H1 (cell line): Measurements from ENCODE around the gene FGF6. TPM values are rescaled to one million over a fixed set of nuclear protein-coding genes. Genes with fewer than 3 reads are reported as not detected.

Experiments
- CTCF ChIA-PET: fragments of 300-600 bp; sonication (Branson Sonifier 250); formaldehyde crosslinking; loops from one replicate; lab custom pipeline; 2021; ENCODE audit not compliant: partially characterized antibody; lab: Charles Lee
- POLR2A ChIA-PET: fragments of 300-600 bp; sonication (Branson Sonifier 250); formaldehyde crosslinking; loops from one replicate; lab custom pipeline; 2021; ENCODE audit warnings: inconsistent platforms; ENCODE audit not compliant: partially characterized antibody; lab: Charles Lee
- DNase-seq, 2 experiments: peaks; one replicate each; pipeline versions ENCODE4 v3.0.0 to v3.0.0-alpha.2; 2010 to 2022; ENCODE audit warnings: low spot score in 2 of 2, low read depth in 1 of 2, mixed read lengths in 1 of 2
- FAIRE-seq: peaks from 2 replicates; lab custom pipeline; 2011; peaks lifted over from hg19 to GRCh38; lab: Jason Lieb, UNC
- H2AFZ ChIP-seq: 2 replicates; pipeline ENCODE4 v1.8.1; 2012; ENCODE audit warnings: low read length, inconsistent platforms
- H2AK5ac ChIP-seq: 2 replicates; pipeline ENCODE4 v1.6.1; 2013; ENCODE audit warnings: low read depth, low read length
- H2BK120ac ChIP-seq: replicated peaks from 2 replicates; pipeline ENCODE3; 2013; ENCODE audit warnings: low read depth, low read length, inconsistent platforms
- H2BK12ac ChIP-seq: 2 replicates; pipeline ENCODE4 v1.6.1; 2013; ENCODE audit warnings: low read depth, low read length
- H2BK15ac ChIP-seq: 2 replicates; pipeline ENCODE4 v1.6.1; 2013; ENCODE audit warnings: low read length
- H2BK20ac ChIP-seq: 2 replicates; pipeline ENCODE4 v1.6.1; 2013; ENCODE audit warnings: low read length
- H2BK5ac ChIP-seq: 2 replicates; pipeline ENCODE4 v1.6.1; 2013; ENCODE audit warnings: low read depth, low read length
- H3K14ac ChIP-seq: 2 replicates; pipeline ENCODE4 v1.6.1; 2013; ENCODE audit warnings: inconsistent platforms; ENCODE audit not compliant: insufficient read length
- H3K18ac ChIP-seq: 2 replicates; pipeline ENCODE4 v1.6.1; 2013; ENCODE audit warnings: low read length; ENCODE audit errors: extremely low read depth
- H3K23ac ChIP-seq: 2 replicates; pipeline ENCODE4 v1.6.1; 2013; ENCODE audit warnings: inconsistent platforms; ENCODE audit not compliant: insufficient read length
- H3K23me2 ChIP-seq: 2 replicates; pipeline ENCODE4 v1.6.1; 2013; ENCODE audit warnings: low read depth, low read length
- H3K27ac ChIP-seq: 2 replicates; pipeline ENCODE4 v1.6.1; 2011; ENCODE audit warnings: low read depth, low read length, inconsistent platforms
- H3K27me3 ChIP-seq, 4 experiments: replicated peaks in 1 of 4; 1 replicate in 1 of 4; 2 replicates in 3 of 4; pipeline versions ENCODE4 v1.6.1 to v1.8.1; 2011 to 2013; ENCODE audit warnings: low read length in 3 of 4, mild to moderate bottlenecking in 3 of 4, inconsistent platforms in 2 of 4, mixed read lengths in 2 of 4, moderate library complexity in 1 of 4; ENCODE audit not compliant: control insufficient read depth in 3 of 4, insufficient read depth in 3 of 4; ENCODE audit errors: extremely low read depth in 1 of 4
- H3K36me3 ChIP-seq, 4 experiments: 2 replicates each; pipeline versions ENCODE4 v1.6.1 to v1.8.1; 2011 to 2013; ENCODE audit warnings: mild to moderate bottlenecking in 4 of 4, low read length in 3 of 4, moderate library complexity in 2 of 4, control low read depth in 1 of 4, inconsistent platforms in 1 of 4; ENCODE audit not compliant: insufficient read depth in 4 of 4, control insufficient read depth in 2 of 4
- H3K4ac ChIP-seq: replicated peaks from 2 replicates; pipeline ENCODE3; 2013; ENCODE audit warnings: low read length, low read depth, mixed read lengths, inconsistent platforms; ENCODE audit not compliant: insufficient read length
- H3K4me1 ChIP-seq, 4 experiments: replicated peaks in 1 of 4; 1 replicate in 1 of 4; 2 replicates in 3 of 4; pipeline versions ENCODE4 v1.6.1 to v1.8.1; 2011 to 2013; ENCODE audit warnings: low read length in 3 of 4, inconsistent platforms in 2 of 4, mixed read lengths in 1 of 4; ENCODE audit not compliant: insufficient read depth in 4 of 4, control insufficient read depth in 3 of 4
- H3K4me2 ChIP-seq, 2 experiments: 2 replicates each; pipeline versions ENCODE4 v1.6.1 to v1.8.1; 2011 to 2013; ENCODE audit warnings: low read depth in 2 of 2, low read length in 2 of 2, control low read depth in 1 of 2, inconsistent platforms in 1 of 2, mild to moderate bottlenecking in 1 of 2; ENCODE audit not compliant: insufficient read depth in 1 of 2
- H3K4me3 ChIP-seq, 4 experiments: fragments of 200-600, 300-600 bp in 1 of 4; sonication (generic), shearing (Covaris generic), sonication (Bioruptor Twin) in 1 of 4; 2 replicates each; pipeline versions ENCODE4 v1.5.1 to v1.8.1; 2011 to 2016; ENCODE audit warnings: low read length in 4 of 4, low read depth in 3 of 4, control low read depth in 2 of 4, inconsistent platforms in 2 of 4, mild to moderate bottlenecking in 2 of 4, mixed read lengths in 1 of 4, moderate library complexity in 1 of 4; ENCODE audit not compliant: insufficient read depth in 2 of 4; ENCODE audit errors: extremely low read depth in 1 of 4
- H3K56ac ChIP-seq: replicated peaks from 2 replicates; pipeline ENCODE3; 2013; ENCODE audit warnings: low read depth, mild to moderate bottlenecking, mixed read lengths, low read length, inconsistent platforms; ENCODE audit not compliant: insufficient read length
- H3K79me1 ChIP-seq: 2 replicates; pipeline ENCODE4 v1.6.1; 2013; ENCODE audit warnings: low read depth, low read length, control low read depth
- H3K79me2 ChIP-seq, 2 experiments: 2 replicates each; pipeline versions ENCODE4 v1.6.1 to v1.8.1; 2012 to 2013; ENCODE audit warnings: low read length in 2 of 2, mild to moderate bottlenecking in 2 of 2, inconsistent platforms in 1 of 2; ENCODE audit not compliant: insufficient read depth in 2 of 2, control insufficient read depth in 1 of 2
- H3K9ac ChIP-seq, 4 experiments: replicated peaks in 1 of 4; 1 replicate in 1 of 4; 2 replicates in 3 of 4; pipeline versions ENCODE4 v1.6.1 to v1.8.1; 2011 to 2013; ENCODE audit warnings: low read depth in 3 of 4, low read length in 3 of 4, control low read depth in 2 of 4, mild to moderate bottlenecking in 2 of 4, moderate library complexity in 2 of 4, inconsistent platforms in 1 of 4; ENCODE audit errors: extremely low read depth in 1 of 4
- H3K9me3 ChIP-seq, 2 experiments: 2 replicates each; pipeline versions ENCODE4 v1.6.1 to v1.8.1; 2012 to 2013; ENCODE audit warnings: mild to moderate bottlenecking in 2 of 2, moderate library complexity in 2 of 2, control low read depth in 1 of 2, inconsistent platforms in 1 of 2, low read depth in 1 of 2, low read length in 1 of 2, mixed read lengths in 1 of 2; ENCODE audit not compliant: insufficient read depth in 2 of 2
- H4K20me1 ChIP-seq, 2 experiments: replicated peaks in 1 of 2; 2 replicates each; pipeline versions ENCODE3 to v1.8.1; 2011 to 2013; ENCODE audit warnings: inconsistent platforms in 2 of 2, low read length in 2 of 2, mild to moderate bottlenecking in 1 of 2; ENCODE audit not compliant: insufficient read depth in 2 of 2, control insufficient read depth in 1 of 2
- H4K5ac ChIP-seq: 2 replicates; pipeline ENCODE4 v1.6.1; 2013; ENCODE audit warnings: low read length, low read depth, mixed read lengths, inconsistent platforms; ENCODE audit not compliant: insufficient read length
- H4K8ac ChIP-seq: 2 replicates; pipeline ENCODE4 v1.8.0; 2013; ENCODE audit warnings: mild to moderate bottlenecking, moderate library complexity, low read length, inconsistent platforms; ENCODE audit not compliant: insufficient read depth; ENCODE audit errors: extremely low read depth
- H4K91ac ChIP-seq: replicated peaks from 2 replicates; pipeline ENCODE3; 2013; ENCODE audit warnings: low read length, mixed read lengths, inconsistent platforms; ENCODE audit not compliant: insufficient read length
- ASH2L ChIP-seq: fragments of 200-600, 300-600 bp; sonication (generic); IDR thresholded peaks from one replicate; pipeline ENCODE4 v1.7.1; 2017; ENCODE audit warnings: low read length
- FOSL1 ChIP-seq: IDR thresholded peaks from 2 replicates; pipeline ENCODE4 v1.6.1; 2011; ENCODE audit warnings: mild to moderate bottlenecking, low read depth, low read length, moderate library complexity; ENCODE audit not compliant: insufficient read depth
- GTF2F1 ChIP-seq: IDR thresholded peaks from 2 replicates; pipeline ENCODE4 v1.6.1; 2012; ENCODE audit warnings: low read depth, low read length, improper control_type of control experiment, borderline replicate concordance
- JUND ChIP-seq: IDR thresholded peaks from 2 replicates; pipeline ENCODE4 v1.6.1; 2011; ENCODE audit warnings: mild to moderate bottlenecking, improper control_type of control experiment, low read length
- KDM5A ChIP-seq: fragments of 200-600 bp; IDR thresholded peaks from 2 replicates; pipeline ENCODE4 v1.7.1; 2012; ENCODE audit warnings: mild to moderate bottlenecking, low read length, inconsistent platforms, mixed read lengths
- NANOG ChIP-seq: IDR thresholded peaks from 2 replicates; pipeline ENCODE4 v1.6.1; 2011; ENCODE audit warnings: low read length, low read depth, mild to moderate bottlenecking, inconsistent platforms; ENCODE audit not compliant: insufficient read depth, poor library complexity, severe bottlenecking
- POLR2AphosphoS5 ChIP-seq: IDR thresholded peaks from 2 replicates; pipeline ENCODE4 v1.6.1; 2011; ENCODE audit warnings: low read depth, low read length
- SIX5 ChIP-seq: IDR thresholded peaks from 2 replicates; pipeline ENCODE4 v1.6.1; 2011; ENCODE audit warnings: mild to moderate bottlenecking, low read depth, low read length
- SP4 ChIP-seq: IDR thresholded peaks from 2 replicates; pipeline ENCODE4 v1.6.1; 2012; ENCODE audit warnings: low read length, inconsistent platforms
- SRF ChIP-seq: IDR thresholded peaks from 2 replicates; pipeline ENCODE4 v1.6.1; 2011; ENCODE audit warnings: mild to moderate bottlenecking, low read depth, low read length, moderate library complexity
- TAF1 ChIP-seq: IDR thresholded peaks from 2 replicates; pipeline ENCODE4 v1.6.1; 2011; ENCODE audit warnings: mild to moderate bottlenecking, low read depth, low read length
- TAF7 ChIP-seq: optimal IDR thresholded peaks from 2 replicates; pipeline ENCODE3; 2011; ENCODE audit warnings: low read depth, mild to moderate bottlenecking, inconsistent platforms, low read length, moderate library complexity, borderline replicate concordance
- TCF12 ChIP-seq: IDR thresholded peaks from 2 replicates; pipeline ENCODE4 v1.6.1; 2011; ENCODE audit warnings: low read depth, mild to moderate bottlenecking, low read length
- TEAD4 ChIP-seq: IDR thresholded peaks from 2 replicates; pipeline ENCODE4 v1.6.1; 2012; ENCODE audit warnings: low read depth, low read length, inconsistent platforms, mixed read lengths
- WGBS, 2 experiments: shearing (Covaris generic) in 1 of 2; methylation state at CpG; one replicate each; pipeline versions ENCODE4 v1.1.6 to v1.1.7; 2013 to 2015; ENCODE audit warnings: low lambda C conversion rate in 2 of 2, mixed read lengths in 2 of 2, inconsistent platforms in 1 of 2, low coverage in 1 of 2, missing lambda C conversion rate in 1 of 2; ENCODE audit not compliant: insufficient replicate concordance in 2 of 2, insufficient coverage in 1 of 2, insufficient read length in 1 of 2; ENCODE audit errors: extremely low coverage in 1 of 2, missing lambda C conversion rate in 1 of 2; 5-methylcytosine and 5-hydroxymethylcytosine counted together
- polyA plus RNA-seq, 7 experiments: library from polyadenylated mRNA; depleted of rRNA in 3 of 7; stranded (reverse) in 5 of 7; unstranded in 2 of 7; fragments of >200 nt in 5 of 7; fragments of 200-250 nt in 2 of 7; gene quantifications; 1 replicate in 5 of 7; 2 replicates in 1 of 7; 4 replicates in 1 of 7; pipeline versions ENCODE4 v1.2.1 to v1.2.3, GENCODE V29; 2011 to 2013; ENCODE audit warnings: missing spikeins in 2 of 7, mixed read lengths in 2 of 7
- total RNA-seq: library from RNA; stranded (reverse); fragmentation: NEBNext Ultra II Directional; extraction: Animal tissue kit (Norgen Biotek cat#: 25700); gene quantifications from 2 replicates; pipeline ENCODE4 v1.2.1, GENCODE V29; 2021

The FGF6 gene
- total and polyA plus RNA-seq, 2 of the 8 experiments (the other 6 are each of a cell fraction or from before 2014, with no cell fraction given), result not detected

DNA sequence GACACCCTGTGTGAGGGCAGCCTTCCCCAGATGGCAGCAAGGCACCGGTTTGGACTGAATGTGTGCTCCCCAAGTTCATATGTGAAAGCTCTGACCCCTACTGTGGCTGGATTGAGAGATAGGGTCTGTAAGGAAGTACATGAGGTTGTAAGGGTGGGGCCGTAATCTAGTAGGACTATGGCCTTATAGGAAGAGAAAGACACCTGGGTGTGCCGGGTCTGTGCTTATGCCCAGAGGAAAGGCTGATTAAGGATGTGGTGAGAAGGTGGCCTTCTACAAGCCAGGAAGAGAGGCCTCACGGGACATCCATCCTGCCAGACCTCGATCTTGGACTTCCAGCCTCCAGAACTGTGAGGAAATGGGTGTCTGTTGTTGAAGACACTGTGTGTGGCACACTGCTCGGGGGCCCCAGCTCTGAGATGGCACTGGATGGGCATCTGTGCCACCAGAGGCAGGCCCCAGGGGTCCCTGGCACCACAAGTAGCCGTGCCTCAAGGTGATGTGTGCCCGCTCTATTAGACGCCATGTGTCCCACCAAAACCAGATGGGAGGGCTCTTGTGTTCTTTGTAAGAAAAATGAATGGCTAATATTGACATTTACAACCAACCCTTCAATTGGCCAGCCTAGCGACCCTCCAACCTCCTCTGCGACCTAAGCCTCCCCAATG, 22.0 kb downstream of the FGF6 start:
- Histone ChIP-seq H3K9ac (no peak overlapping the region), H3K9me3 (no peaks in the 10 kb centered on the region), H3K27ac (no peak overlapping the region), H2BK5ac (no peak overlapping the region), H2BK12ac (no peak overlapping the region), H3K23me2 (no peaks in the 10 kb centered on the region), H4K91ac (no peak overlapping the region), H3K36me3 (no peaks in the 10 kb centered on the region), H2AFZ (no peak overlapping the region), H2BK120ac (no peak overlapping the region), H3K23ac (no peak overlapping the region), H3K79me1 (no peaks in the 10 kb centered on the region), H3K4me3 (no peak overlapping the region), H2BK20ac (0 out of 2 replicates have a peak overlapping the region, but pooled peaks have one; percentile 8), H3K79me2 (no peaks in the 10 kb centered on the region), H2BK15ac (no peak overlapping the region), H2AK5ac (no peak overlapping the region), H3K4me2 (no peak overlapping the region), H4K20me1 (no peaks in the 10 kb centered on the region), H3K4me1 (no peaks in the 10 kb centered on the region), H4K5ac (no peak overlapping the region), H3K14ac (no peak overlapping the region), H4K8ac (no peak overlapping the region), H3K27me3 (no peaks in the 10 kb centered on the region), H3K56ac (no peak overlapping the region), H3K18ac (no peak overlapping the region), H3K4ac (no peak overlapping the region)
- CTCF ChIA-PET, result interaction anchor here (1.0 to 4.5 kb wide), 7 partner anchors 8 to 103 kb away, joined by 3 to 39 read pairs (median 4); partner anchors contain the start of gene FGF23
- WGBS, 2 experiments, result 91% methylated on average over 11 of the region's 11 CpGs; no CpG with 5 or more reads in 1 of the 2 experiments
- FAIRE-seq (no peak), DNase-seq (no peak)
- POLR2A ChIA-PET, result interaction anchor here (0.7 to 0.9 kb wide), 2 partner anchors 115 to 329 kb away, joined by 3 read pairs; partner anchors contain the start of gene RAD51AP1
- no peak for TF ChIP-seq NANOG
- TF ChIP-seq TAF1, result no peak
- TF ChIP-seq TAF7, result no peak
- no peak for TF ChIP-seq POLR2AphosphoS5
- no peak for TF ChIP-seq SIX5
- no peak for TF ChIP-seq TEAD4
- no peak for TF ChIP-seq TCF12
- no peak for TF ChIP-seq KDM5A
- no peak for TF ChIP-seq FOSL1
- no peak for TF ChIP-seq SP4
- no peak for TF ChIP-seq JUND
- TF ChIP-seq GTF2F1, result no peak
- no peak for TF ChIP-seq SRF
- no peak for TF ChIP-seq ASH2L
